Lower leg skin (tissue), 4 donors: ENCODE results near the gene GPSM1. TPM values are rescaled to one million over a fixed set of nuclear protein-coding genes. Genes with fewer than 3 reads are reported as not detected.

ENCODE experiments used
- DNase-seq, 2 donors: peaks; one replicate each; pipeline ENCODE4 v3.0.0-alpha.2; 2019; ENCODE audit warnings: low spot score in 2 of 2
- H3K4me3 ChIP-seq: fragments of 200-600 bp; sonication (generic); 2 replicates; pipeline ENCODE4 v1.5.1; 2017; ENCODE audit warnings: mild to moderate bottlenecking, low read depth; ENCODE audit not compliant: poor library complexity, severe bottlenecking
- POLR2A ChIP-seq, 2 donors: fragments of 450-650 bp; IDR thresholded peaks; one replicate each; pipeline ENCODE4 v1.6.1; 2016 to 2017; ENCODE audit warnings: antibody characterized with exemption in 2 of 2, mild to moderate bottlenecking in 1 of 2, moderate library complexity in 1 of 2
- WGBS, 2 donors: methylation state at CpG; one replicate each; pipeline ENCODE4 v1.1.5; 2018; 5-methylcytosine and 5-hydroxymethylcytosine counted together
- intact Hi-C: fragments of 100-400 bp; cut with DNase I; formaldehyde crosslinking; loops from one replicate; pipeline ENCODE4 v1.15.0; 2023; ENCODE audit warnings: low total_unique reads
- total RNA-seq, 4 donors: library from RNA; depleted of rRNA; stranded (reverse); fragments of >200 nt; gene quantifications; one replicate each; pipeline ENCODE4 v1.1.0, GENCODE V29; 2016
- TF ChIP-seq, protein P1 (sequence below), 3 donors: fragments of 450-650 bp; IDR thresholded peaks; one replicate each; pipeline ENCODE4 v1.5.1; 2016; ENCODE audit warnings: antibody characterized with exemption in 3 of 3, mild to moderate bottlenecking in 3 of 3, moderate library complexity in 2 of 3

The GPSM1 gene
- total RNA-seq, 4 donors from 2014 or later = 21.0 to 37.1 (median 28.1) TPM

DNA sequence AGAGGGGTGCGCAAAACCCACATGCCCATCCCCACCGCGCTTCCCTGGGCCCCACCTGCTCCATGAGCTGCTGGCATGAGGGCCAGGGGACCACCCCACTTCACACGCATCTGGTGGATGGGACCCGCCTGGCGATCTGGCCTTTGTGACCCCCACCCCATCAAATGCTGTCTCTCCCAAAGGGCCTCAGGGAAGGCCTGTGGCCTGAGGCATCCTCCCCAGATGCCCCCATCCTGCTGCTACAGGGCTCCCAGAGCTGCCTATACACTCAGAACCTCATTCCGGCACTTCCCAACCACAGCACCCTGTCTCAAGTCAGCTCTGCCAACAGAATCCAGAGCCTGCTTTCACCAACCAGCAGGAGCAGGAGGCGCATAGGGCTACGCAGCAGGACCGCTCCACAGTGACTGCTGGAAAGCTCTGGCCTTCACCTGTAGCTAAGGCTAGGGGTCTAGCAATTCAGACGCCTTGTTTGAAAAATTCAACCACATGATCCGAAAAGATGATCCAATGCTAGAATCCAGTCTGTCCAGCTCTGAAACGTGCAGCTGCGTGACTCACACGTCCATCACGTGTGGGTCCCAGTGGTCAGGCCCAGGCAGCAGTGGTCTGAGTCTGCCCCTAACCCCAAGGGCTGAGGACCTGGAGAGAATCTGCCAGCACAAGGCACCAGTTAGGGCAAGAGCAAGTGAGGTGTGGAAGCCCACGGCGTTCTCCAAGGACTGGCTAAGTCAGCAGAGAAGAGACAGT lies 74.0 kb downstream of the GPSM1 start:
- intact Hi-C loops = no loop called here
- no peak overlapping the region for H3K4me3 ChIP-seq
- TF ChIP-seq POLR2A (IDR thresholded peaks at IDR 0.05) = no peak
- TF ChIP-seq, protein P1, sequence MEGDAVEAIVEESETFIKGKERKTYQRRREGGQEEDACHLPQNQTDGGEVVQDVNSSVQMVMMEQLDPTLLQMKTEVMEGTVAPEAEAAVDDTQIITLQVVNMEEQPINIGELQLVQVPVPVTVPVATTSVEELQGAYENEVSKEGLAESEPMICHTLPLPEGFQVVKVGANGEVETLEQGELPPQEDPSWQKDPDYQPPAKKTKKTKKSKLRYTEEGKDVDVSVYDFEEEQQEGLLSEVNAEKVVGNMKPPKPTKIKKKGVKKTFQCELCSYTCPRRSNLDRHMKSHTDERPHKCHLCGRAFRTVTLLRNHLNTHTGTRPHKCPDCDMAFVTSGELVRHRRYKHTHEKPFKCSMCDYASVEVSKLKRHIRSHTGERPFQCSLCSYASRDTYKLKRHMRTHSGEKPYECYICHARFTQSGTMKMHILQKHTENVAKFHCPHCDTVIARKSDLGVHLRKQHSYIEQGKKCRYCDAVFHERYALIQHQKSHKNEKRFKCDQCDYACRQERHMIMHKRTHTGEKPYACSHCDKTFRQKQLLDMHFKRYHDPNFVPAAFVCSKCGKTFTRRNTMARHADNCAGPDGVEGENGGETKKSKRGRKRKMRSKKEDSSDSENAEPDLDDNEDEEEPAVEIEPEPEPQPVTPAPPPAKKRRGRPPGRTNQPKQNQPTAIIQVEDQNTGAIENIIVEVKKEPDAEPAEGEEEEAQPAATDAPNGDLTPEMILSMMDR (IDR thresholded peaks at IDR 0.05) = no peak
- 88 to 90% methylated on average over 18 of the region's 18 CpGs for WGBS, 2 donors
- no peak for DNase-seq

DNA sequence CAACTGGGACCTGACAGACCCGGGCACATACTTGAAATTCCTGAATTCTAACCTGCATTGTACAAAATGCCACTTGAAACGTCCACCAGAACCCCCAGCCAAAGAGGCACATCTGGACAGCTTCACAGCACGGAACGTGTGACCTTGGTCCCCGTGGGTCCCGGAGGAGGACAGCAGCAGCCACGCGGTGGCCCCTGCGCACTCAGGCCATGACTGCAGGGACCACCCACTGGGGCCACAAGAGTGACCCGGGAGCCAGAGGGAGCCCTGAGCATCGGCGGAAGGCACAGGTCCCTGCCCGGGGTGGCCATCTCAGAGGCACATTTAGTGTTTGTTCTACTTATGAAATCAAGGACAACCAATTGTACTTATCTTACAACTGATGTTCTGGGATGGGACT lies 74.7 kb downstream of the GPSM1 start:
- TF ChIP-seq, protein P1 (IDR thresholded peaks at IDR 0.05) = no peak
- TF ChIP-seq POLR2A (IDR thresholded peaks at IDR 0.05) = no peak
- no peak for DNase-seq
- no peak overlapping the region for H3K4me3 ChIP-seq
- WGBS, 2 donors = 79 to 80% methylated on average over 11 to 13 of the region's 13 CpGs
- intact Hi-C loops = no loop called here

DNA sequence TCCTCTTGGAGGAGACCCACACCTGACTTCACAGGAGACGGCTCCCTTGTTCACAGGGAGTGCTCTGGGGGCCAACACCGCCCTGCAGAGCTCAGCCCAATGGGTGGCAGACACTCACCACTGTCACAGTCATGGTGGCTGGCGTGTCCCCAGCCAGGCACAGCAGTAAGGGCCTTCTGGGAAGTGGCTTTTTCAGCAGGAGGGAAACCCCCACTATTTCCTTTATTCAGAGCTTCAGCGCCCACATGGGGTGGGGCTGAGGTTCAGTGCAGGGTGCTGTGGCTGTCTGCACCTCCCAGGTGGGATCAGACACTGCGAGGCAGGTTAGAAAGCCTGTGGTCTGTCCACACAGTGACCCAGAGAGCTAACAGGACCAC lies 76.2 kb downstream of the GPSM1 start:
- intact Hi-C loops = no loop called here
- no peak for DNase-seq
- H3K4me3 ChIP-seq = no peak overlapping the region
- TF ChIP-seq, protein P1 (IDR thresholded peaks at IDR 0.05) = no peak
- TF ChIP-seq POLR2A (IDR thresholded peaks at IDR 0.05) = no peak
- 82 to 90% methylated on average over 5 of the region's 5 CpGs for WGBS, 2 donors

DNA sequence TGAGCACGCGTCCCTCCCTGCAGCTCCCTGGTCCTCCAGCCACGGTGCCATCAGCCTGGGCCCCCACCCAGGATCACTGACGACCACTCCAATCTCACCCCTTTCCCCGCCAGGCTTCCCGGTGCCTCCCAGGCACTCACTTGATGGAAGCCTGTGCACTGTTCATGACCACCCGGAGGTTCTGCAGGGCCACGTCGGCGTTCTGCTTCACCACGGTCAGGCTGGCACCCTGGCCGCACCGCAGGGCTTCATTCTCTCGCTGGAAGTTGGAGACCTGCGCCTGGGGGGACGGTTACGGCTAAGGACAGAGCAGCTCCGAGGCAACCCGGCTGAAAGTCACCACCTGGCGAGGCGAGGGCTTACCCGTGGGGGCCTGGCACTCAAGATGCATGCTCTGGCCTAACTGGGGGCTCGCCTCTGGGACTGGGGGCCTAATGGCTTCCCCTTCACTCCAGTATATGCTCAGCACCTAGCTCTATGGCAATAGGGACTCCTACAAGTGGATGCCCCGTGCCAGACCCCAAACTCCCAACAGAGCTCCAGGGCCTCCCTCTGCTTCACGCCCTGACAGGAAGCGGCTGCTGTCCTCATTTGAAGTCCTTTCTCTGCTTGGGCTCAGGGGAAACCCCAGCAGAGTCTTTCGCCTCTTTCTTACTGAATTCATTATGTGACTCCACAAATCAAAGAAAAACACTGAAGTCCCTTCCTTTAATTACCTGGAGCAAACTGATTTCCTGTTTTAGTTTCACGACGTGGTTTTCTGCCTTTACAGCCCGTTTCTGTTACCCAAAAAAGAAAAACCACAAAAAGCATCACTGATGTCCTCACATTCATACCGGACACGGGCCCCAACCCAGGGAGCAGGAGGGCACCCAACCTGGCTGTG lies 76.8 kb downstream of the GPSM1 start:
- H3K4me3 ChIP-seq = no peak overlapping the region
- intact Hi-C loops = no loop called here
- no peak for TF ChIP-seq POLR2A (IDR thresholded peaks at IDR 0.05)
- TF ChIP-seq, protein P1 (IDR thresholded peaks at IDR 0.05) = no peak
- DNase-seq = no peak
- WGBS, 2 donors = 82 to 83% methylated on average over 29 to 32 of the region's 32 CpGs

DNA sequence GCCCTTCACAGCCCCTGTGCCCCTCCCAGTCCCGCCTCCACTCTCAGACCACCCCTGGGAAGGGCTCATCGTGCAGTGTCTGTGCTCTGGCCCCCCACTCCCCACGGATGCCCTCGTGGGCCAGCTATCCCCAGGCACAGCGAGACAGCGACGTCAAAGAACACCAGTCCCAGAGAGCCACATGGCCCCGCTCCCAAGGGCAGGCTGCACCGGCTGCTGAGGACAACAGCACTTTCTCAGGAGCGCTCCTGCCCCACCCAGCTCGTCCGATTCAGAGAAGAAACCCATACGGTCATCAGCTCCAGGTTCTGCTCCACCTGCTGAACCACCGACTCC lies 77.4 kb downstream of the GPSM1 start:
- intact Hi-C loops = no loop called here
- TF ChIP-seq, protein P1 (IDR thresholded peaks at IDR 0.05) = no peak
- no peak for TF ChIP-seq POLR2A (IDR thresholded peaks at IDR 0.05)
- WGBS, 2 donors = 63 to 68% methylated on average over 14 of the region's 14 CpGs
- no peak for DNase-seq
- no peak overlapping the region for H3K4me3 ChIP-seq
